DND-41 (cell line): Measurements from ENCODE around the gene GEMIN7.

ENCODE experiments used
- ATAC-seq: fragments of 200-7000 bp; cut with Tn5 transposase; 3 replicates; pipeline ENCODE4 v1.9.1; 2021; ENCODE audit warnings: low read depth; ENCODE audit not compliant: insufficient read depth
- DNase-seq: peaks from one replicate; pipeline ENCODE4 v3.0.0-alpha.2; 2020
- H2AFZ ChIP-seq: 2 replicates; pipeline ENCODE4 v1.6.0; 2012; ENCODE audit warnings: low read depth, low read length
- H3K27ac ChIP-seq: 2 replicates; pipeline ENCODE4 v1.5.1; 2012; ENCODE audit warnings: low read length, inconsistent platforms
- H3K27me3 ChIP-seq: fragments of 200-600 bp; sonication (generic); 2 replicates; pipeline ENCODE4 v1.6.0; 2012; ENCODE audit warnings: low read length, mild to moderate bottlenecking, inconsistent platforms; ENCODE audit not compliant: insufficient read depth, poor library complexity
- H3K36me3 ChIP-seq: 2 replicates; pipeline ENCODE4 v1.5.1; 2012; ENCODE audit warnings: low read length, inconsistent platforms; ENCODE audit not compliant: insufficient read depth
- H3K4me1 ChIP-seq: 2 replicates; pipeline ENCODE4 v1.5.1; 2012; ENCODE audit warnings: mild to moderate bottlenecking, low read length; ENCODE audit not compliant: insufficient read depth
- H3K4me2 ChIP-seq: 2 replicates; pipeline ENCODE4 v1.6.0; 2012; ENCODE audit warnings: mild to moderate bottlenecking, moderate library complexity, low read length, inconsistent platforms; ENCODE audit not compliant: insufficient read depth
- H3K4me3 ChIP-seq, 2 experiments: fragments of 200-600 bp in 1 of 2; shearing (Covaris generic) in 1 of 2; 2 replicates each; pipeline ENCODE4 v1.5.1; 2012 to 2016; ENCODE audit warnings: inconsistent platforms in 2 of 2, low read length in 2 of 2, mild to moderate bottlenecking in 2 of 2, low read depth in 1 of 2, moderate library complexity in 1 of 2
- H3K79me2 ChIP-seq: 2 replicates; pipeline ENCODE4 v1.6.0; 2012; ENCODE audit warnings: low read length, inconsistent platforms; ENCODE audit not compliant: insufficient read depth
- H3K9ac ChIP-seq: 2 replicates; pipeline ENCODE4 v1.6.0; 2012; ENCODE audit warnings: low read depth, mild to moderate bottlenecking, inconsistent platforms, low read length, moderate library complexity
- H3K9me3 ChIP-seq: 2 replicates; pipeline ENCODE4 v1.5.1; 2012; ENCODE audit warnings: low read length, moderate library complexity, mild to moderate bottlenecking, inconsistent platforms; ENCODE audit not compliant: insufficient read depth, severe bottlenecking
- H4K20me1 ChIP-seq: 2 replicates; pipeline ENCODE4 v1.6.0; 2012; ENCODE audit warnings: low read length; ENCODE audit not compliant: insufficient read depth
- CTCF ChIP-seq: IDR thresholded peaks from 2 replicates; pipeline ENCODE4 v1.5.1; 2012; ENCODE audit warnings: borderline replicate concordance, low read length, moderate library complexity, mild to moderate bottlenecking; ENCODE audit not compliant: poor library complexity, severe bottlenecking; ENCODE audit errors: extremely low read depth
- EZH2 ChIP-seq: IDR thresholded peaks from 3 replicates; pipeline ENCODE4 v1.6.1; 2012; ENCODE audit warnings: borderline replicate concordance, low read depth, mild to moderate bottlenecking, moderate library complexity, low read length, inconsistent platforms; ENCODE audit not compliant: severe bottlenecking

The GEMIN7 gene

GRCh38 chr19:45091031-45091923 lies 12.2 kb downstream of the GEMIN7 start:
- Histone ChIP-seq H3K4me1 (peaks cover 40% of the 10 kb centered on the region), H2AFZ (no peak overlapping the region), H4K20me1 (peaks cover 38% of the 10 kb centered on the region), H3K4me2 (peak overlapping the region; percentile 92; the same call in 1 of the 2 replicates), H3K4me3 (no peak overlapping the region), H3K27ac (no peak overlapping the region), H3K27me3 (no peaks in the 10 kb centered on the region), H3K36me3 (peaks cover 41% of the 10 kb centered on the region), H3K9ac (no peak overlapping the region; the same call in 1 of the 2 replicates), H3K79me2 (peaks cover 52% of the 10 kb centered on the region), H3K9me3 (no peaks in the 10 kb centered on the region)
- ATAC-seq (no peak), DNase-seq (no peak)
- TF ChIP-seq EZH2 (no peak), CTCF (no peak)

GRCh38 chr19:45092747-45093678 lies 14.0 kb downstream of the GEMIN7 start, which contains the start of gene PPP1R37:
PPP1R37 (plus strand) TSS chr19:45093179; CDS start chr19:45093326, 147 bp downstream.
- DNase-seq (peak; percentile 90), ATAC-seq (peak; percentile 92)
- Histone ChIP-seq H4K20me1 (peaks cover 51% of the 10 kb centered on the region), H3K36me3 (peaks cover 49% of the 10 kb centered on the region), H3K9me3 (no peaks in the 10 kb centered on the region), H2AFZ (peak within 1 kb of the TSS; percentile 88), H3K79me2 (peaks cover 58% of the 10 kb centered on the region), H3K9ac (peak within 1 kb of the TSS; percentile 76), H3K27me3 (no peaks in the 10 kb centered on the region), H3K4me2 (peak within 1 kb of the TSS; percentile 92), H3K4me3 (peak within 1 kb of the TSS; percentile 69 to 93), H3K27ac (peak within 1 kb of the TSS; percentile 95), H3K4me1 (peaks cover 54% of the 10 kb centered on the region)
- TF ChIP-seq CTCF = peak; percentile 3
- TF ChIP-seq EZH2 = no peak

GRCh38 chr19:45094137-45094536 lies 15.1 kb downstream of the GEMIN7 start:
- peak overlapping the region; percentile 92 for H3K4me2 ChIP-seq
- ATAC-seq = no peak
- H2AFZ ChIP-seq = no peak overlapping the region
- peaks cover 59% of the 10 kb centered on the region for H3K4me1 ChIP-seq
- H3K27me3 ChIP-seq = no peaks in the 10 kb centered on the region
- no peaks in the 10 kb centered on the region for H3K9me3 ChIP-seq
- TF ChIP-seq CTCF (no peak), EZH2 (no peak)
- peaks cover 51% of the 10 kb centered on the region for H3K36me3 ChIP-seq
- peaks cover 60% of the 10 kb centered on the region for H4K20me1 ChIP-seq
- no peak overlapping the region for H3K27ac ChIP-seq
- no peak for DNase-seq
- H3K79me2 ChIP-seq = peaks cover 65% of the 10 kb centered on the region
- peak overlapping the region; percentile 76 for H3K9ac ChIP-seq
- peak overlapping the region; percentile 69 to 93; a peak in 3 of 4 replicates for H3K4me3 ChIP-seq
